ENCODE results near the gene COL15A1.

- TF ChIP-seq CTCF (IDR thresholded peaks at IDR 0.05) (no peak), POLR2AphosphoS5 (IDR thresholded peaks at IDR 0.05) (no peak)
Observed at GRCh38 chr9:99119976-99120655, 176.4 kb downstream of the COL15A1 start.

Measured in esophagus muscularis mucosa (tissue), 3 donors.